ENCODE results near the gene ESRP2. TPM values are rescaled to one million over a fixed set of nuclear protein-coding genes. Genes with fewer than 3 reads are reported as not detected.

ESRP2 gene
- total RNA-seq, 1 donor from 2014 or later = not detected

DNA sequence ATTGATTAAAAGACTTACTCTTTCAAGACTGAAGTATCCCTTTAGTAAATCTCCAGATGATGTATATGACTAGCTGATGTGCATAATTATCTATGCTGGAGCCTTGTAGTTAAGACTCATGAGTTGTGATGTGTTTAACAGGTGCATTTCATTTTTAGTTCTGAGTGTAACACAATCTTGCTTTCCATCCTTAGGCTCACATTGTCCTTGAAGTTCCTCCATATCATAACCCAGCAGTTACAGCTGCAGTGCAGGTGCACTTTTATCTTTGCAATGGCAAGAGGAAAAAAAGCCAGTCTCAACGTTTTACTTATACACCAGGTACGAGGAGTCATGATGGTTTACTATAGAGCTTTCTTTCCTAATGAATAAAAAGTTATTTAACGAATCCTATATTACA, 52.9 kb downstream of the ESRP2 start:
- intact Hi-C loops (cut with DNase I) = no loop called here
- no peak for DNase-seq (ENCODE audit: low spot score)

DNA sequence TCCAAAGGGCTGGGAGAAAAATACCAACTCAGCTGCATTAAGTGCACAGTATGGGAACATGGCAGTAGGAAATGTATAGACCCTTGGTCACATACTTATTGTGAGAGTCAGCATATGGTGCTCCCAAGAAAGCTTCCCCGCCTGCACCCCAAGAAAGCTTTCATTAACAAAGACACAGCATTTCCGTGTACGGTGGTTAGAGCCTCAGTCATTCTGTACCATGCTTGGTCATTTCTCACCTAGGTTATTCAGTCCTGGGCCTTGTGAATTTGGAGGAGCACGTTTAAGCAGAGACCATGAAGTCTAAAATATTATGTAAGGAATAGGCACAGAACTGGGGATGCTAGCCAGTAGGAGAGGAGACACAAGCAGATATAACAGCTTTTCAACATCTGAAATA, 56.1 kb downstream of the ESRP2 start:
- no peak for DNase-seq (ENCODE audit: low spot score)
- intact Hi-C loops (cut with DNase I) = no loop called here

DNA sequence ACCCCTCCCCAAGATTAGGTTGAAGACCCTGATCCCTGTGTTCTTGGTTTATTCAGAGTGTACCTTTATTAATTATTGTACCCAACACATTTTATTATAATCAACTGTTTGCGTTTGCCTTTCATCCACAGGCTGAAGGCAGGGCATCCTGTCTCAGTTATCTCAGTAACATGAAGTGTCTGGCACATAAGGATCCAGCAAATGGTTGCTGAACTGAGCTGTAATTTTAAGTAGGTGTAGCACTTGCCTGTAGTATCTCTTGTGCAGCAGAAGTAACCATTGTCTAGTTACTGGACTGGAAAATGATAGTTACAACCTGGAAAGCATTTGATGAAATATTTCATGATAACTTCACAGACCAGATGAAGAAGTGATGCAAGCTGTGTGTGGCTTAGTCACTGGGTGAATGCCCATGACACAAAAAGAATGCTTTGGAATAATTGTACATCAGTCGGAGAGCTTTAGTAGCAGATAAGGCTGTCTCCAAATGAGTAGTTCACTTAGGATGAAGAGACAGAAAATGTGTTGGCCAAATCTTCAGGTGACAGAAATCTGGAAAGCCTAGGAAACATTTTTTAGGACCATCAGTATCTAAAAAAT, 56.6 kb downstream of the ESRP2 start:
- intact Hi-C loops (cut with DNase I) = no loop called here
- DNase-seq (ENCODE audit: low spot score) = no peak

Small RNA genes lying within 50 kb of the gene (microRNA-seq; reads per million reads assigned to microRNA genes)
- gene MIR6773 = not detected

Other genes starting within 250 kb of the ESRP2 start
- gene DPEP2, start 236.6 kb downstream of the ESRP2 start, total RNA-seq = 0.78 TPM
- gene DPEP2NB, start 220.2 kb downstream of the ESRP2 start, total RNA-seq = not detected
- 8.6 TPM for gene DDX28, start 212.9 kb downstream of the ESRP2 start, total RNA-seq
- 6.4 TPM for gene DUS2, start 212.8 kb downstream of the ESRP2 start, total RNA-seq
- 22.9 TPM for gene NFATC3, start 150.8 kb downstream of the ESRP2 start, total RNA-seq
- 46.7 TPM for gene PLA2G15, start 9.2 kb upstream of the ESRP2 start, total RNA-seq
- 42.4 TPM for gene SLC7A6, start 28.4 kb upstream of the ESRP2 start, total RNA-seq
- gene SLC7A6OS, start 74.8 kb upstream of the ESRP2 start, total RNA-seq = 14.5 TPM
- 24.2 TPM for gene PRMT7, start 74.9 kb upstream of the ESRP2 start, total RNA-seq
- not detected for gene SMPD3, start 212.4 kb upstream of the ESRP2 start, total RNA-seq